Activated CD8-positive, alpha-beta T cell treated with anti-CD3 and anti-CD28 coated beads, Interleukin-2, amount 10 ng/mL, durations not matched to agents 7 days and 5 days (primary cell): ENCODE results near the gene SCO2. TPM values are rescaled to one million over a fixed set of nuclear protein-coding genes. Genes with fewer than 3 reads are reported as not detected.
A peak's percentile ranks its signal among the peaks of the same experiment; 100 is the strongest.

ENCODE experiments used
- ATAC-seq: fragments of 150-1000 bp; cut with Tn5 transposase; one replicate; pipeline ENCODE4 v1.10.0; 2021; ENCODE audit warnings: moderate library complexity
- CTCF ChIA-PET: fragments of 350-600 bp; sonication (Branson Sonifier 250); formaldehyde crosslinking; loops from one replicate; lab custom pipeline; 2021; ENCODE audit warnings: antibody characterized with exemption; lab: Charles Lee
- POLR2A ChIA-PET: fragments of 350-600 bp; sonication (Branson Sonifier 250); formaldehyde crosslinking; loops from one replicate; lab custom pipeline; 2021; ENCODE audit warnings: antibody characterized with exemption; lab: Charles Lee
- DNase-seq: peaks from one replicate; pipeline ENCODE4 v3.0.0-alpha.2; 2020
- H3K27ac Mint-ChIP-seq: one replicate; pipeline ENCODE4 v1.8.0; 2021; ENCODE audit warnings: mild to moderate bottlenecking, mixed read lengths
- H3K27me3 Mint-ChIP-seq: one replicate; pipeline ENCODE4 v1.8.0; 2021; ENCODE audit warnings: low read depth, mixed read lengths
- H3K36me3 Mint-ChIP-seq: one replicate; pipeline ENCODE4 v1.8.0; 2021; ENCODE audit warnings: low read depth, mixed read lengths
- H3K4me1 Mint-ChIP-seq: one replicate; pipeline ENCODE4 v1.8.0; 2021; ENCODE audit warnings: low read depth, mixed read lengths
- H3K4me3 Mint-ChIP-seq: one replicate; pipeline ENCODE4 v1.8.0; 2021; ENCODE audit warnings: mild to moderate bottlenecking, mixed read lengths
- H3K9me3 Mint-ChIP-seq: one replicate; pipeline ENCODE4 v1.8.0; 2022; ENCODE audit warnings: mixed read lengths; ENCODE audit not compliant: insufficient read depth
- total RNA-seq, 2 experiments: library from RNA; stranded (reverse); gene quantifications; one replicate each; pipeline ENCODE4 v1.2.3, GENCODE V29; 2021

SCO2 gene
- 10 to 100 TPM; 11.7 to 13.9 TPM for total RNA-seq

- Mint-ChIP-seq H3K27ac (peak within 1 kb of the TSS; percentile 95), H3K27me3 (no peaks in the 10 kb centered on the region), H3K4me3 (peak within 1 kb of the TSS; percentile 97), H3K9me3 (no peaks in the 10 kb centered on the region), H3K4me1 (peaks cover 45% of the 10 kb centered on the region), H3K36me3 (peaks cover 43% of the 10 kb centered on the region)
- CTCF ChIA-PET: interaction anchor here (0.7 to 6.5 kb wide), 42 partner anchors 10 to 420 kb away, joined by 3 to 116 read pairs (median 6); partner anchors contain the start of genes ARSA, CHKB, HDAC10 and KLHDC7B
- DNase-seq (peak; percentile 98), ATAC-seq (peak; percentile 62)
- POLR2A ChIA-PET: interaction anchor here (0.8 to 8.7 kb wide), 40 partner anchors 8 to 338 kb away, joined by 3 to 335 read pairs (median 4); partner anchors contain the start of genes ARSA, CHKB, CPT1B and HDAC10
Observed at GRCh38 chr22:50525104-50525857, at the start of gene SCO2. TSS of gene SCO2 (minus strand) at chr22:50525598. CDS start at chr22:50524411, 1,187 bp downstream.

GRCh38 chr22:50574383-50574755, 49.0 kb upstream of the SCO2 start:
- POLR2A ChIA-PET: interaction anchor here (1.5 to 3.0 kb wide), 2 partner anchors 11 to 49 kb away, joined by 4 to 14 read pairs; partner anchors contain the start of genes SCO2 and SYCE3
- no peak overlapping the region for H3K4me3 Mint-ChIP-seq
- H3K27ac Mint-ChIP-seq: no peak overlapping the region
- no peaks in the 10 kb centered on the region for H3K27me3 Mint-ChIP-seq
- H3K9me3 Mint-ChIP-seq: no peaks in the 10 kb centered on the region
- H3K4me1 Mint-ChIP-seq: peaks cover 17% of the 10 kb centered on the region
- DNase-seq (no peak), ATAC-seq (no peak)
- CTCF ChIA-PET: interaction anchor here (1.2 kb wide), 1 partner anchor 8 kb away, joined by 3 read pairs; no protein-coding TSS in a partner anchor
- H3K36me3 Mint-ChIP-seq: peaks cover 29% of the 10 kb centered on the region

DNA sequence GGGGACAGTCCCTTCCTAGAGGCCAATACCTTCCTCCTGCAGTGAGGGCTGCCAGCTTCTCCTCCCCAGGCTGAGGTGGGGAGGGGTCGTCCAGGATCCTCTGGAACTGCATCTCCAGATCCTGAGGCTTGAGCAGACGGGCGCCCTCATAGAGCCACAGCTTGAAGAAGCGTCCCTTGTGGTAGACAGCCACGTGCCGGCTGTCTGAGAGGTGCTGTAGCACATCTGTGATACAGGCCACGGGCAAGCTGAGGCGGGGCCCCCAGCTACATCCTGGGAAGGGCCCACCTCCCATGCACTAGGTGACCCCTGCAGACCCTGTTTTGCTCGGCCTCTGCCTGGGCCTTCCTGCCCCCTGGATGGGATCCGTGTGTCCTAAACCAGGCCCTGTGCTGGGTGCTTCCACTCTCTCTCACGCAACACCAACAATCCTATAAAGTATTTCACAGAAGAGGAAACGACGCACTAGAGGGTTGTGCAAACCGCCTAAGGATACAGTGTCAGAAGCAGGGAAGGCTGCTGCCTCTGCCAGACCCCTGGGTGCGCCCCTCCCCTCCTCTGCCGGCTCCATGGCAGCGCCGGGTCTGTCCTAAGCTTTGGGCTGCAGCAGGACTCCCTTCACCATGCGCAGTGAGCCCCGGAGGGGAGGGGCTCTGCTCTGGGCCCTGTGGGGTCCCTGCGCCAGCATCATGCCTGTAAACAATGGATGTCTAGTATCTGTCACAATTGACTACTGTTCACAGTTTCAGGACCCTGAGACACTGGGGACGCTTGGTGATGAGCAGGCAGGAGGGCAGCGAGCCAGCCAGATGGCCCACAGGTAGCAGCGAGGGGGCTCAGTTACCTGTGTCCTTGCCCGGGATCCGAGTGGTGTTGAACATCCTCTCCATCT, 48.3 kb upstream of the SCO2 start:
- Mint-ChIP-seq H3K27me3 (no peaks in the 10 kb centered on the region), H3K36me3 (peaks cover 34% of the 10 kb centered on the region), H3K4me1 (peaks cover 11% of the 10 kb centered on the region), H3K9me3 (no peaks in the 10 kb centered on the region), H3K4me3 (no peak overlapping the region), H3K27ac (no peak overlapping the region)
- DNase-seq (no peak), ATAC-seq (no peak)
- ChIA-PET POLR2A (interaction anchor here (0.8 to 3.0 kb wide), 2 partner anchors 10 to 129 kb away, joined by 3 to 14 read pairs; partner anchors contain the start of gene SYCE3), CTCF (interaction anchor here (1.0 to 1.4 kb wide), 3 partner anchors 8 to 48 kb away, joined by 3 to 5 read pairs (median 4); partner anchors contain the start of genes CHKB and SCO2)

DNA sequence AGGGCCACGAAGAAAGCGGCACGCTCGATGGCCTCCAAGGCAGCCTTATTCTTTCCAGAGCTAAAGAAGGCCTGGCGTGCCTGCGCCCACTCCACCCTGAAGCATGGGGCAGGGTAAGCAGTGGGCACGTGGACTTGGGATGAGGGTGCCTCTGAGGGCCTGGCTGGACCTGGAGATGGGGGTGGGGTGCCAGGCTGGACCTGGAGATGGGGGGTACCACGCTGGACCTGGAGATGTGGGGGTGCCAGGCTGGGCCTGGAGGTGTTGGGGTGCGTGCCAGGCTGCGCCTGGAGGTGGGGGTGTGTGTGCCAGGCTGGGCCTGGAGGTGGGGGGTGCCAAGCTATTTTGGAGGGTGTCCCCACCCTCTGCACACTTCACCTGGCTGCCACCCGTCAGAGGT, 47.6 kb upstream of the SCO2 start:
- no peak for DNase-seq
- CTCF ChIA-PET: interaction anchor here (1.0 to 1.4 kb wide), 2 partner anchors 10 to 47 kb away, joined by 4 to 5 read pairs; partner anchors contain the start of genes CHKB and SCO2

GRCh38 chr22:50571264-50572175, 46.1 kb upstream of the SCO2 start:
- Mint-ChIP-seq H3K36me3 (peaks cover 29% of the 10 kb centered on the region), H3K4me1 (no peaks in the 10 kb centered on the region), H3K27ac (no peak overlapping the region), H3K27me3 (no peaks in the 10 kb centered on the region), H3K4me3 (no peak overlapping the region), H3K9me3 (no peaks in the 10 kb centered on the region)
- POLR2A ChIA-PET: interaction anchor here (0.8 to 3.0 kb wide), 3 partner anchors 8 to 46 kb away, joined by 4 to 14 read pairs (median 5); partner anchors contain the start of genes SCO2 and SYCE3
- no peak for ATAC-seq
- DNase-seq: no peak
- CTCF ChIA-PET: interaction anchor here (1.4 kb wide), 1 partner anchor 11 kb away, joined by 5 read pairs; the partner anchor contains the start of gene CHKB

More for the DNA sequence above, 47.6 kb upstream of the SCO2 start:
- Mint-ChIP-seq H3K27ac (no peak overlapping the region), H3K36me3 (peaks cover 34% of the 10 kb centered on the region), H3K9me3 (no peaks in the 10 kb centered on the region), H3K4me3 (no peak overlapping the region), H3K27me3 (no peaks in the 10 kb centered on the region), H3K4me1 (peaks cover 8% of the 10 kb centered on the region)
- POLR2A ChIA-PET: interaction anchor here (0.8 to 3.0 kb wide), 2 partner anchors 9 to 128 kb away, joined by 3 to 14 read pairs; partner anchors contain the start of gene SYCE3
- no peak for ATAC-seq

- ATAC-seq: no peak
- DNase-seq: no peak
- no peak overlapping the region for H3K27ac Mint-ChIP-seq
- H3K9me3 Mint-ChIP-seq: no peaks in the 10 kb centered on the region
- POLR2A ChIA-PET: interaction anchor here (0.6 kb wide), 1 partner anchor 454 kb away, joined by 3 read pairs; no protein-coding TSS in a partner anchor
- H3K36me3 Mint-ChIP-seq: peaks cover 28% of the 10 kb centered on the region
- CTCF ChIA-PET: no interaction called here
- no peaks in the 10 kb centered on the region for H3K4me1 Mint-ChIP-seq
- H3K27me3 Mint-ChIP-seq: no peaks in the 10 kb centered on the region
- H3K4me3 Mint-ChIP-seq: no peak overlapping the region
Observed at GRCh38 chr22:50570861-50571260, 45.5 kb upstream of the SCO2 start.

GRCh38 chr22:50569896-50570535, 44.6 kb upstream of the SCO2 start:
- ChIA-PET CTCF (no interaction called here), POLR2A (interaction anchor here (0.6 to 1.6 kb wide), 3 partner anchors 25 to 453 kb away, joined by 3 to 7 read pairs (median 3); partner anchors contain the start of gene KLHDC7B)
- no peak for DNase-seq

GRCh38 chr22:50569041-50569459, 43.7 kb upstream of the SCO2 start:
- Mint-ChIP-seq H3K27ac (no peak overlapping the region), H3K4me1 (no peaks in the 10 kb centered on the region), H3K9me3 (no peaks in the 10 kb centered on the region), H3K4me3 (no peak overlapping the region), H3K36me3 (peaks cover 28% of the 10 kb centered on the region), H3K27me3 (peaks cover 5% of the 10 kb centered on the region)
- ChIA-PET CTCF (no interaction called here), POLR2A (interaction anchor here (0.8 to 1.6 kb wide), 2 partner anchors 24 to 30 kb away, joined by 3 to 7 read pairs; partner anchors contain the start of gene KLHDC7B)
- DNase-seq: no peak
- ATAC-seq: no peak

More at GRCh38 chr22:50569896-50570535, 44.6 kb upstream of the SCO2 start:
- Mint-ChIP-seq H3K27ac (no peak overlapping the region), H3K36me3 (peaks cover 28% of the 10 kb centered on the region), H3K4me1 (no peaks in the 10 kb centered on the region), H3K27me3 (no peaks in the 10 kb centered on the region), H3K9me3 (no peaks in the 10 kb centered on the region), H3K4me3 (no peak overlapping the region)
- ATAC-seq: no peak

GRCh38 chr22:50568626-50569025, 43.2 kb upstream of the SCO2 start:
- H3K27ac Mint-ChIP-seq: no peak overlapping the region
- H3K27me3 Mint-ChIP-seq: peaks cover 6% of the 10 kb centered on the region
- peaks cover 3% of the 10 kb centered on the region for H3K4me1 Mint-ChIP-seq
- H3K4me3 Mint-ChIP-seq: no peak overlapping the region
- no peaks in the 10 kb centered on the region for H3K9me3 Mint-ChIP-seq
- CTCF ChIA-PET: no interaction called here
- DNase-seq: no peak
- POLR2A ChIA-PET: no interaction called here
- ATAC-seq: no peak
- peaks cover 28% of the 10 kb centered on the region for H3K36me3 Mint-ChIP-seq

DNA sequence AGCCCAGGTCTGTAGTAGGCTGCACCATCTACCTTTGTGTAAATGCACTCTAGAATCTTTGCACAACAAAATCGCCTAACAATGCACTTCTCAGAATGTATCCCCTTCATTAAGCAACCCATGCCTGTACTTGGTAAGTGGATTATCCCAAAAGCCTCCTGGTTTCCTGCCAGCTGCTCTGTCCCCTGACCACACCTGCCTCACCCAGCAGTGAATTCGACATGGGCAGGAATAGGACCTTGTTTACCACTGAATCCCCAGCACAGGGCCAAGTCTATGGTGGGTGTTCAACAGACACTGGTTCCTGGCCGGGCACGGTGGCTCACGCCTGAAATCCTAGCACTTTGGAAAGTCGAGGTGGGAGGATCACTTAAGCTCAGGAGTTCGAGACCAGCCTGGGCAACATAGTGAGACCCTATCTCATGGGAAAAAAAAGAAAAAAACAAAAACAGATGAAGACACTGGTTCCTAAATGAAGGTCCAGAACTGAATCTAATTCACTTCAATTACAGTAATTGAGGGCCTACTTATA, 42.4 kb upstream of the SCO2 start:
- Mint-ChIP-seq H3K9me3 (no peaks in the 10 kb centered on the region), H3K27me3 (peaks cover 6% of the 10 kb centered on the region), H3K36me3 (peaks cover 28% of the 10 kb centered on the region), H3K4me3 (no peak overlapping the region), H3K4me1 (peaks cover 11% of the 10 kb centered on the region), H3K27ac (no peak overlapping the region)
- ATAC-seq (no peak), DNase-seq (no peak)
- ChIA-PET POLR2A (no interaction called here), CTCF (no interaction called here)
